GM19099 (cell line): Measurements from ENCODE around the gene DDX41.

Experiments
- POLR2A ChIP-seq: IDR thresholded peaks from 3 replicates; pipeline ENCODE4 v1.6.1; 2011; ENCODE audit warnings: low read depth; ENCODE audit not compliant: insufficient read length; ENCODE audit errors: extremely low read depth

The DDX41 gene

GRCh38 chr5:177489119-177489716 is 27.5 kb downstream of the DDX41 start:
- TF ChIP-seq POLR2A, result no peak

DNA sequence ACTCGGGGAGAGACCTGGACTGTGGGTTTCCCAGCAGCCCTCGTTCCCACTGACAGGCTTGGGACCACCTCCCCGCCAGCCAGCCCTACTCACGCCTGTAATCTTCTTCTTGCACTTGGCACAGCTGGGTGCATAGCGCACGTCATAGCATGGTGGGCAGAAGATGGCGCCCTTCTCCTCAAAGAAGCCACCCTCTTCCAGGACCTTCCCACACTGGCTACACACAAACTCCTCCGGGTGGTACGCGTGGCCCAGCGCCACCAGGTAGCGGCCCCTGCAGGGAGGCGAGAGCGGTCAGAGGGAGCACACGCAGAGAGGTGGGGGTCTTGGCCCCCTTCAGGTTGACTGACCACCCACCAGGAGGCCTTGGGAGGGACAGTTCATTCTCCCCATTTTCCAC is 28.8 kb downstream of the DDX41 start:
- no peak for TF ChIP-seq POLR2A

- TF ChIP-seq POLR2A, result no peak
Measured at GRCh38 chr5:177487144-177487543, 29.6 kb downstream of the DDX41 start.

DNA sequence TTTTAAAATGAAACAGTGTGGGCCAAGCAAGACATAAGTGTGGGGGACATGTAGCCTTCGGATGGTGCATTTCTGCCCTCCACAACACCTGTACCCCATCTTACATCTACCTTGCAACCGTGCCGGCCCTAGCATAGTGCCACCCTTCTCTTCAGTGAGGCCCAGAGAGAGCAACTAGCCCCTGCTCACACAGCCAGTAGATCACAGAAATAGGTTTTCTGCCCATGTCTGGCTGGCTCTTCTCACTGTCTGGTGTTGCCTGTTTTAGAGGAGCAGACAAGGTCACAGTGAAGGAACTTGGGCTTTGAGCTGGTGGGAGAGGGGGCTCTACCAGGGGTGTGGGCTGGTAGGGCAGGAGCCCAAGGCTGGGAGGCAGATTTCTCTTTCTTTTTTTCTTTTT is 30.5 kb downstream of the DDX41 start:
- no peak for TF ChIP-seq POLR2A

- TF ChIP-seq POLR2A, result no peak
Measured at GRCh38 chr5:177484902-177485549, 31.7 kb downstream of the DDX41 start.

- TF ChIP-seq POLR2A, result no peak
Measured at GRCh38 chr5:177483994-177484901, 32.5 kb downstream of the DDX41 start.

DNA sequence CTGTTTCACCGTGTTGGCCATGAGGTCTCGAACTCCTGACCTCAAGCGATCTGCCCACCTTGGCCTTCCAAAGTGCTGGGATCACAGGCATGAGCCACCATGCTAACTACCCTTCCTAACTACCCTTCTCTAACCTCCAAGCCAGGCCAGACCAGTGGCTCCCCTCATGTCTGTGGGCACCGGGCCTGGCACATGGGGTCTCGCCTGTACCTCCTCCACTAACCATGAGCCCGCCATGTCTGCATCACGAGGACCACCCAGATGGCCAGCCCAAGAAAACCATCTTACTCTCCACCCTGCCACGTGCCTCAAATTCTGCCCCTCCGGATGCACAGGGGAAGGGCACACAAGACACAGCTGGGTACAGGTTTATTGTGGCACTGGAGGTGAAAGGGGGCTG is 33.7 kb downstream of the DDX41 start:
- no peak for TF ChIP-seq POLR2A

- TF ChIP-seq POLR2A, result no peak
Measured at GRCh38 chr5:177482359-177482795, 34.4 kb downstream of the DDX41 start.

GRCh38 chr5:177479774-177480173 is 37.0 kb downstream of the DDX41 start:
- TF ChIP-seq POLR2A, result no peak

DNA sequence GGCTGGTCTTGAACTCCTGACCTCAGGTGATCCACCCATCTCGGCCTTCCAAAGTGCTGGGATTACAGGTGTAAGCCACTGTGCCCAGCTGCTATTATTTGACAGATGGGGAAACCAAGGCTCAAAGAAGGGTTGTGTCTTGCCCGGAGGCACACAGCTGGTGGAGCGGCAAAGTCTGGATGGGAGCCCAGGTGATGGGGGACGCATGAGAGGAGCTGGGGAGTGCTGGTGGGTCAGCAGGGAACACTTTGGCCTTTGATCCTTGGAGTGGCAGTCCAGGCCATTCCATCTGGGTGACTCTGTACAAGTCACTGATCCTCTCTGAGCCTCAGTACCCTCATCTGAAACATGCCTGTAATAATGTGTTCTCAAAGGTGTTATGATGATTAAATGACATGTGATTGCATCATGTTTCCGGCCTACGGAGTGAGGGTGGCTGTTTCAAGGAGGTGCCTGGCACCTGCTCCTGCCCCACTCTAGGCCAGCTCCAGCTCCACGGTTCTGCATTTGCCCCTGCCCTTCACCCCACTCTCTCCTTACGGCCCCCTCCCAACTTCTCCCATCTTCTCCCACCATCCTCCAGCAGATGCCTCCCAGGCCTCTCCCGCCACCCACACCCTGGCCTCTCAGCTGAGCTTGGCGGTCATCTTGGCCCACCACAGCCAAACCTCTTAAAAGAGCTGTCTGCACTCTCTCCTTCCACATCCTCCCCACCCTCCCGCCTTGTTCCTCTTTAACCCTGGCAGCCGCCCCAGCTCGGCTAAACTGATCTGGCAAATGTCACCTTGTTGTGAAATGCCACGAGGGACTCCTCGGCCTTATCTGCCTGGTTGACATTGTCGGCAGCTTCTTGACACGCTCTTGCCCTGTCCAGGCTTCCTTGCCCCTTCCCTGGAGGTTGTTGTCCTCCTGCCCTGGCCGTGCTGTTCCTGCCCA is 37.8 kb downstream of the DDX41 start:
- TF ChIP-seq POLR2A, result no peak

- TF ChIP-seq POLR2A, result no peak
Measured at GRCh38 chr5:177477701-177478477, 38.9 kb downstream of the DDX41 start.

DNA sequence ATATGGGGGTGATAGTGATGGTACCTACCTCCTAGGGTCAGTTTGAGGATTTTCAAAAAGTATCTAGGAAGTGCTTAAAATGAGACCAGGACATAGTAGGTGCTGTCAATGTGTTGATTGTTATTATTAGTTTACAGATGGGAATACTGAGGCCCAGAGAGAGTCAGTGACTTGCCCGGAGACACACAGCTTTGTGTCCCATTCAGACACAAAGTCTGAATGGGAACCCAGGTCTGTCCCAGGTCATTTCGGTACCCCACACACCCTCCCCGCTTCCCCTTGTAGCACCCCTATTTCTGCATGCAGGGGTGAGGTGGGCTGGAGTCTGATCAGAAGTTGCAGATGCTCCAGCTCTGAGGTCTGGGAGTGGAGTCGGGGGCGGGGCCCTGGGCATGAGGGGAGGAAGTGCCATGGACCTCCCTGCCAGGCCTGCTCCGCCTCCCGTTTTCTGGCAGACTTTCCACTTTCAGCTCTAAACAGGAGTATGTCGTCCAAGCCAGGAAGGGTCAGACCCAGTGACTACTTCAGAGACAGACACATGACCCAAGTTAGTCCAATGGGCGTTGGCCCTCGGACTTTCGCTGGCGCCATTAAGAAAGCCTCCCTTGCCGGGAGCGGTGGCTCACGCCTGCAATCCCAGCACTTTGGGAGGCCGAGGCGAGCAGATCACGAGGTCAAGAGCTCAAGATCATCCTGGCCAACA is 40.1 kb downstream of the DDX41 start:
- TF ChIP-seq POLR2A, result no peak
